Liver (tissue), 9 donors: ENCODE results near the gene ALX4. TPM values are rescaled to one million over a fixed set of nuclear protein-coding genes. Genes with fewer than 3 reads are reported as not detected.

ENCODE experiments used
- DNase-seq: peaks from one replicate; pipeline ENCODE4 v3.0.0-alpha.2; 2017; ENCODE audit warnings: low spot score
- H3K27ac ChIP-seq, 2 donors: one replicate each; pipeline ENCODE4 v1.7.0; 2013; ENCODE audit warnings: inconsistent platforms in 2 of 2, low read length in 2 of 2, control low read depth in 1 of 2, low read depth in 1 of 2, mild to moderate bottlenecking in 1 of 2
- H3K27me3 ChIP-seq, 4 donors: one replicate each; pipeline versions ENCODE4 v1.6.1 to v1.7.0; 2013; ENCODE audit warnings: low read length in 3 of 4, inconsistent platforms in 1 of 4, mild to moderate bottlenecking in 1 of 4, moderate library complexity in 1 of 4; ENCODE audit not compliant: control insufficient read depth in 4 of 4, insufficient read depth in 4 of 4
- H3K36me3 ChIP-seq, 4 donors: one replicate each; pipeline versions ENCODE4 v1.6.1 to v1.7.0; 2013; ENCODE audit warnings: low read length in 3 of 4, mild to moderate bottlenecking in 3 of 4, low read depth in 1 of 4, moderate library complexity in 1 of 4; ENCODE audit not compliant: control insufficient read depth in 4 of 4, insufficient read depth in 3 of 4
- H3K4me1 ChIP-seq, 4 donors: one replicate each; pipeline versions ENCODE4 v1.6.1 to v1.7.0; 2013; ENCODE audit warnings: low read length in 3 of 4, mild to moderate bottlenecking in 3 of 4, moderate library complexity in 1 of 4; ENCODE audit not compliant: control insufficient read depth in 4 of 4, insufficient read depth in 4 of 4
- H3K4me3 ChIP-seq, 3 donors: one replicate each; pipeline versions ENCODE4 v1.6.1 to v1.7.0; 2013; ENCODE audit warnings: low read length in 3 of 3, control low read depth in 1 of 3, low read depth in 1 of 3, mild to moderate bottlenecking in 1 of 3
- H3K9ac ChIP-seq, 2 donors: one replicate each; pipeline ENCODE4 v1.7.0; 2013; ENCODE audit warnings: low read length in 2 of 2, mild to moderate bottlenecking in 2 of 2, moderate library complexity in 2 of 2, control low read depth in 1 of 2, low read depth in 1 of 2
- H3K9me3 ChIP-seq, 4 donors: one replicate each; pipeline versions ENCODE4 v1.6.1 to v1.7.0; 2013; ENCODE audit warnings: low read length in 3 of 4; ENCODE audit not compliant: control insufficient read depth in 4 of 4
- ATF3 ChIP-seq: IDR thresholded peaks from 2 replicates; pipeline ENCODE4 v1.6.1; 2016; ENCODE audit warnings: antibody characterized with exemption
- CTCF ChIP-seq: fragments of 150-350 bp; IDR thresholded peaks from 2 replicates; pipeline ENCODE4 v1.5.1; 2017; ENCODE audit warnings: improper control_type of control experiment, low read depth, low read length; ENCODE audit not compliant: missing input control
- EGR1 ChIP-seq, 2 donors: IDR thresholded peaks; 2 replicates each; pipeline ENCODE4 v1.6.1; 2016 to 2018; ENCODE audit warnings: antibody characterized with exemption in 2 of 2, low read depth in 2 of 2
- FOXA2 ChIP-seq: IDR thresholded peaks from 2 replicates; pipeline ENCODE4 v1.6.1; 2016; ENCODE audit warnings: antibody characterized with exemption
- GABPA ChIP-seq, 2 donors: IDR thresholded peaks in 1 of 2; conservative IDR thresholded peaks in 1 of 2; 2 replicates each; pipeline ENCODE4 v1.6.1; 2016; ENCODE audit warnings: antibody characterized with exemption in 2 of 2, mild to moderate bottlenecking in 1 of 2, moderate library complexity in 1 of 2
- HNF4A ChIP-seq, 2 donors: conservative IDR thresholded peaks; 2 replicates each; pipeline ENCODE4 v1.6.1; 2016; ENCODE audit warnings: antibody characterized with exemption in 2 of 2, mild to moderate bottlenecking in 2 of 2
- NR2F2 ChIP-seq: IDR thresholded peaks from 2 replicates; pipeline ENCODE4 v1.6.1; 2016; ENCODE audit warnings: antibody characterized with exemption
- RAD21 ChIP-seq, 2 donors: IDR thresholded peaks; 2 replicates each; pipeline ENCODE4 v1.6.1; 2016; ENCODE audit warnings: antibody characterized with exemption in 2 of 2, mild to moderate bottlenecking in 2 of 2
- REST ChIP-seq: IDR thresholded peaks from 2 replicates; pipeline ENCODE4 v1.6.1; 2016; ENCODE audit warnings: antibody characterized with exemption, mild to moderate bottlenecking
- SP1 ChIP-seq: IDR thresholded peaks from 2 replicates; pipeline ENCODE4 v1.6.1; 2018; ENCODE audit warnings: antibody characterized with exemption, mild to moderate bottlenecking
- TAF1 ChIP-seq: conservative IDR thresholded peaks from 2 replicates; pipeline ENCODE4 v1.6.1; 2016; ENCODE audit warnings: antibody characterized with exemption, mild to moderate bottlenecking
- YY1 ChIP-seq: IDR thresholded peaks from 2 replicates; pipeline ENCODE4 v1.6.1; 2016; ENCODE audit warnings: antibody characterized with exemption, mild to moderate bottlenecking
- WGBS: extraction: QIAGEN DNeasy Blood & Tissue Kit; methylation state at CpG from one replicate; pipeline ENCODE4 v1.1.7; 2013; 5-methylcytosine and 5-hydroxymethylcytosine counted together
- polyA plus RNA-seq, 2 donors: library from polyadenylated mRNA; stranded (reverse) in 1 of 2; unstranded in 1 of 2; fragments of 200-250 nt in 1 of 2; fragments of >200 nt in 1 of 2; fragmentation: Nextera tagmentation in 1 of 2; extraction: Ambion mirVana in 1 of 2; gene quantifications; one replicate each; pipeline versions ENCODE4 v1.2.1 to v1.2.3, GENCODE V29; 2013 to 2015
- total RNA-seq, 2 donors: library from RNA; depleted of rRNA; stranded (reverse); fragments of >200 nt; gene quantifications; one replicate each; pipeline ENCODE4 v1.2.3, GENCODE V29; 2014
- donor health status: healthy.
- donor health status: healthy.
- donor health status: healthy.
- donor health status: healthy.
- donor health status: healthy.

The ALX4 gene
- total and polyA plus RNA-seq, 4 donors, result not detected

GRCh38 chr11:44286268-44286880 is 23.6 kb downstream of the ALX4 start:
- Histone ChIP-seq H3K27me3 (no peaks in the 10 kb centered on the region), H3K27ac (no peak overlapping the region), H3K36me3 (no peaks in the 10 kb centered on the region), H3K4me3 (no peak overlapping the region), H3K9me3 (no peaks in the 10 kb centered on the region), H3K9ac (no peak overlapping the region), H3K4me1 (no peaks in the 10 kb centered on the region)
- peak; percentile 74 for DNase-seq
- no peak for TF ChIP-seq TAF1
- TF ChIP-seq CTCF, result peak; percentile 91
- TF ChIP-seq RAD21 (IDR thresholded peaks at IDR 0.05), result peak; percentile 91 to 95
- no peak for TF ChIP-seq GABPA (IDR thresholded peaks at IDR 0.05 in 1 of 2, conservative IDR thresholded peaks at IDR 0.05 in 1 of 2)
- TF ChIP-seq EGR1 (IDR thresholded peaks at IDR 0.05; ENCODE audit: low read depth in 2 of 2), result no peak
- 54% methylated on average over 10 of the region's 10 CpGs for WGBS

- H3K9ac ChIP-seq, result no peak overlapping the region
- H3K27me3 ChIP-seq, result no peaks in the 10 kb centered on the region
- no peak overlapping the region for H3K27ac ChIP-seq
- DNase-seq, result no peak
- no peak for TF ChIP-seq FOXA2
- TF ChIP-seq HNF4A (conservative IDR thresholded peaks at IDR 0.05), result no peak
- no peak for TF ChIP-seq GABPA (IDR thresholded peaks at IDR 0.05 in 1 of 2, conservative IDR thresholded peaks at IDR 0.05 in 1 of 2)
- TF ChIP-seq YY1, result no peak
- no peaks in the 10 kb centered on the region for H3K36me3 ChIP-seq
- H3K9me3 ChIP-seq, result no peaks in the 10 kb centered on the region
- no peak overlapping the region for H3K4me3 ChIP-seq
- WGBS, result 72% methylated on average over 2 of the region's 2 CpGs
- H3K4me1 ChIP-seq, result no peaks in the 10 kb centered on the region
Observed at GRCh38 chr11:44285756-44286155, 24.2 kb downstream of the ALX4 start.

- Histone ChIP-seq H3K27ac (no peak overlapping the region), H3K4me1 (no peaks in the 10 kb centered on the region), H3K4me3 (no peak overlapping the region), H3K27me3 (no peaks in the 10 kb centered on the region), H3K9me3 (no peaks in the 10 kb centered on the region), H3K9ac (no peak overlapping the region), H3K36me3 (no peaks in the 10 kb centered on the region)
- WGBS, result 82% methylated on average over 5 of the region's 5 CpGs
- TF ChIP-seq SP1 (no peak), CTCF (no peak), REST (no peak), TAF1 (no peak), NR2F2 (no peak), HNF4A (conservative IDR thresholded peaks at IDR 0.05) (no peak), ATF3 (no peak)
- no peak for DNase-seq
Observed at GRCh38 chr11:44282620-44283019, 27.3 kb downstream of the ALX4 start.
